Measurements from ENCODE around the gene PIH1D1. TPM values are rescaled to one million over a fixed set of nuclear protein-coding genes. Genes with fewer than 3 reads are reported as not detected.
A peak's percentile ranks its signal among the peaks of the same experiment; 100 is the strongest.

The PIH1D1 gene
- total and polyA plus RNA-seq, 2 of the 8 experiments (the other 6 are each of a cell fraction or from before 2014, with no cell fraction given): 146 to 195 TPM

GRCh38 chr19:49398931-49399330 lies 52.7 kb downstream of the PIH1D1 start:
- no peak overlapping the region for H2AK5ac ChIP-seq (ENCODE audit: low read depth, low read length)
- no peak overlapping the region for H3K4ac ChIP-seq (replicated peaks; ENCODE audit: insufficient read length, low read depth, low read length)
- peaks cover under 1 to 24% (median 15%) of the 10 kb centered on the region in 4 experiments for H3K4me1 ChIP-seq (replicated peaks in 1 of 4; ENCODE audit: control insufficient read depth in 3 of 4, insufficient read depth in 4 of 4, low read length in 3 of 4)
- no peaks in the 10 kb centered on the region for H3K79me2 ChIP-seq (ENCODE audit: control insufficient read depth in 1 of 2, insufficient read depth in 2 of 2, low read length in 2 of 2)
- no peak overlapping the region for H2BK120ac ChIP-seq (replicated peaks; ENCODE audit: low read depth, low read length)
- H4K8ac ChIP-seq (ENCODE audit: extremely low read depth, insufficient read depth, low read length): no peak overlapping the region
- 0 out of 2 replicates have a peak overlapping the region, but pooled peaks have one; percentile 7 for H2BK20ac ChIP-seq (ENCODE audit: low read length)
- H3K27ac ChIP-seq (ENCODE audit: low read depth, low read length): no peak overlapping the region
- peak overlapping the region; percentile 48; the same call in 1 of the 2 replicates for H3K18ac ChIP-seq (ENCODE audit: extremely low read depth, low read length)
- no peak for TF ChIP-seq EZH2 (IDR thresholded peaks at IDR 0.05; ENCODE audit: low read depth, low read length, severe bottlenecking)
- no peak for TF ChIP-seq SIN3A (conservative IDR thresholded peaks at IDR 0.05 in 1 of 2, IDR thresholded peaks at IDR 0.05 in 1 of 2; ENCODE audit: low read depth in 1 of 2, low read length in 2 of 2)
- TF ChIP-seq CHD2 (IDR thresholded peaks at IDR 0.05; ENCODE audit: low read length): no peak
- no peak for TF ChIP-seq CTCF (IDR thresholded peaks at IDR 0.05; ENCODE audit: control extremely low read depth in 1 of 3, insufficient read depth in 1 of 3, low read depth in 1 of 3, low read length in 3 of 3)
- TF ChIP-seq SIRT6 (IDR thresholded peaks at IDR 0.05; ENCODE audit: low read length): no peak
- no peak for TF ChIP-seq HDAC6 (IDR thresholded peaks at IDR 0.05; ENCODE audit: low read depth, low read length)
- no peak for TF ChIP-seq POLR2A (IDR thresholded peaks at IDR 0.05; ENCODE audit: control extremely low read depth in 1 of 2, low read depth in 2 of 2, low read length in 2 of 2)
- TF ChIP-seq FOSL1 (IDR thresholded peaks at IDR 0.05; ENCODE audit: insufficient read depth, low read depth, low read length): no peak
- TF ChIP-seq HDAC2 (IDR thresholded peaks at IDR 0.05; ENCODE audit: borderline replicate concordance in 1 of 2, low read depth in 2 of 2, low read length in 2 of 2): no peak
- TF ChIP-seq RBBP5 (IDR thresholded peaks at IDR 0.05; ENCODE audit: borderline replicate concordance, low read depth, low read length): no peak
- no peak overlapping the region for H3K9ac ChIP-seq (replicated peaks in 1 of 4; ENCODE audit: extremely low read depth in 1 of 4, low read depth in 3 of 4, low read length in 3 of 4)
- H4K20me1 ChIP-seq (replicated peaks in 1 of 2; ENCODE audit: control insufficient read depth in 1 of 2, insufficient read depth in 2 of 2, low read length in 2 of 2): no peaks in the 10 kb centered on the region
- no peak overlapping the region for H2AFZ ChIP-seq (ENCODE audit: low read length)
- H3K4me2 ChIP-seq (ENCODE audit: insufficient read depth in 1 of 2, low read depth in 2 of 2, low read length in 2 of 2): no peak overlapping the region
- H2BK12ac ChIP-seq (ENCODE audit: low read depth, low read length): peak overlapping the region; percentile 29; the same call in 1 of the 2 replicates
- no peak overlapping the region for H4K91ac ChIP-seq (replicated peaks; ENCODE audit: insufficient read length, low read length)
- ChIA-PET POLR2A (ENCODE audit: partially characterized antibody) (interaction anchor here (0.8 to 1.0 kb wide), 2 partner anchors 22 to 31 kb away, joined by 3 read pairs; no protein-coding TSS in a partner anchor), CTCF (ENCODE audit: partially characterized antibody) (interaction anchor here (1.0 to 10.4 kb wide), 3 partner anchors 16 to 26 kb away, joined by 3 to 291 read pairs (median 3); partner anchors contain the start of genes GFY and PTH2)
- H3K56ac ChIP-seq (replicated peaks; ENCODE audit: insufficient read length, low read depth, low read length): no peak overlapping the region
- no peaks in the 10 kb centered on the region for H3K23me2 ChIP-seq (ENCODE audit: low read depth, low read length)
- 78% methylated on average over 6 of the region's 6 CpGs; no CpG with 5 or more reads in 1 of the 2 experiments for WGBS, 2 experiments (ENCODE audit: extremely low coverage in 1 of 2, insufficient coverage in 1 of 2, insufficient read length in 1 of 2, insufficient replicate concordance in 2 of 2, low coverage in 1 of 2, low lambda C conversion rate in 2 of 2, missing lambda C conversion rate in 1 of 2)
- no peak overlapping the region for H2BK15ac ChIP-seq (ENCODE audit: low read length)
- FAIRE-seq: no peak
- H3K14ac ChIP-seq (ENCODE audit: insufficient read length): no peak overlapping the region
- no peaks in the 10 kb centered on the region for H3K36me3 ChIP-seq (ENCODE audit: control insufficient read depth in 2 of 4, insufficient read depth in 4 of 4, low read length in 3 of 4)
- H3K23ac ChIP-seq (ENCODE audit: insufficient read length): no peak overlapping the region
- DNase-seq (ENCODE audit: low read depth in 1 of 2, low spot score in 2 of 2): no peak
- no peaks in the 10 kb centered on the region for H3K9me3 ChIP-seq (ENCODE audit: insufficient read depth in 2 of 2, low read depth in 1 of 2, low read length in 1 of 2)
- H3K79me1 ChIP-seq (ENCODE audit: low read depth, low read length): no peaks in the 10 kb centered on the region
- H3K27me3 ChIP-seq (replicated peaks in 1 of 4; ENCODE audit: control insufficient read depth in 3 of 4, extremely low read depth in 1 of 4, insufficient read depth in 3 of 4, low read length in 3 of 4): no peaks in the 10 kb centered on the region
- peak overlapping the region; percentile 73; the same call in 1 of the 2 replicates for H2BK5ac ChIP-seq (ENCODE audit: low read depth, low read length)
- H3K4me3 ChIP-seq (ENCODE audit: extremely low read depth in 1 of 4, insufficient read depth in 2 of 4, low read depth in 3 of 4, low read length in 4 of 4): no peak overlapping the region
- H4K5ac ChIP-seq (ENCODE audit: insufficient read length, low read depth, low read length): no peak overlapping the region

All from H1 (cell line).